Spleen (tissue), 11 donors: ENCODE results near the gene CFAP20. TPM values are rescaled to one million over a fixed set of nuclear protein-coding genes. Genes with fewer than 3 reads are reported as not detected.
"Not testable (repeated sequence)": the region's sequence is repeated elsewhere in the genome, so short reads cannot be mapped to it uniquely, and the experiment has no call there.

Source experiments
- DNase-seq: peaks from one replicate; pipeline ENCODE4 v3.0.0-alpha.2; 2020
- H3K27ac ChIP-seq, 8 donors: fragments of 200-600 bp; sonication (generic) in 7 of 8; 1 replicate in 4 of 8; 2 replicates in 4 of 8; pipeline versions ENCODE4 v1.5.0 to v1.8.0; 2016 to 2021; ENCODE audit warnings: inconsistent platforms in 4 of 8, mild to moderate bottlenecking in 4 of 8, moderate library complexity in 1 of 8
- H3K27me3 ChIP-seq, 7 donors: fragments of 200-600 bp; sonication (generic) in 6 of 7; replicated peaks in 1 of 7; 1 replicate in 4 of 7; 2 replicates in 3 of 7; pipeline versions ENCODE4 v1.5.0 to v1.8.0; 2016 to 2021; ENCODE audit warnings: inconsistent platforms in 3 of 7, mild to moderate bottlenecking in 1 of 7
- H3K36me3 ChIP-seq, 6 donors: fragments of 200-600 bp; sonication (generic) in 5 of 6; 1 replicate in 4 of 6; 2 replicates in 2 of 6; pipeline versions ENCODE4 v1.5.0 to v1.8.0; 2016 to 2021; ENCODE audit warnings: inconsistent platforms in 2 of 6
- H3K4me1 ChIP-seq, 6 donors: fragments of 200-600 bp; sonication (generic) in 5 of 6; 1 replicate in 3 of 6; 2 replicates in 3 of 6; pipeline versions ENCODE4 v1.5.0 to v1.8.0; 2016 to 2021; ENCODE audit warnings: inconsistent platforms in 3 of 6
- H3K4me3 ChIP-seq, 8 donors: fragments of 200-600 bp; sonication (generic) in 7 of 8; 1 replicate in 4 of 8; 2 replicates in 4 of 8; pipeline versions ENCODE4 v1.5.0 to v1.8.0; 2016 to 2021; ENCODE audit warnings: inconsistent platforms in 4 of 8, mild to moderate bottlenecking in 4 of 8, moderate library complexity in 2 of 8
- H3K9me3 ChIP-seq, 8 donors: fragments of 200-600 bp; sonication (generic) in 7 of 8; 1 replicate in 4 of 8; 2 replicates in 4 of 8; pipeline versions ENCODE4 v1.5.0 to v1.8.0; 2016 to 2021; ENCODE audit warnings: inconsistent platforms in 4 of 8
- CTCF ChIP-seq, 11 experiments: fragments of 200-600 bp in 7 of 11; fragments of 450-650 bp in 4 of 11; sonication (generic) in 4 of 11; IDR thresholded peaks in 8 of 11; conservative IDR thresholded peaks in 3 of 11; 1 replicate in 7 of 11; 2 replicates in 4 of 11; pipeline versions ENCODE4 v1.4.0 to v1.8.0; 2016 to 2021; ENCODE audit warnings: antibody characterized with exemption in 11 of 11, inconsistent platforms in 4 of 11, mild to moderate bottlenecking in 1 of 11
- POLR2A ChIP-seq, 3 donors: fragments of 450-650 bp; IDR thresholded peaks; one replicate each; pipeline ENCODE4 v1.5.1; 2017; ENCODE audit warnings: antibody characterized with exemption in 3 of 3, mild to moderate bottlenecking in 1 of 3
- POLR2AphosphoS5 ChIP-seq, 3 donors: sonication (generic); formaldehyde crosslinking; IDR thresholded peaks; one replicate each; pipeline ENCODE4 v1.5.1; 2017; ENCODE audit warnings: antibody characterized with exemption in 3 of 3
- WGBS, 5 donors: extraction: QIAGEN DNeasy Blood & Tissue Kit in 3 of 5; methylation state at CpG; one replicate each; pipeline versions ENCODE4 v1.1.5 to v1.1.7; 2013 to 2018; 5-methylcytosine and 5-hydroxymethylcytosine counted together
- intact Hi-C: fragments of 100-400 bp; cut with DNase I; formaldehyde crosslinking; loops from one replicate; pipeline ENCODE4 v1.15.0; 2023; ENCODE audit warnings: low total_unique reads
- polyA plus RNA-seq, 3 donors: library from polyadenylated mRNA; stranded (reverse); fragments of 200-250 nt; gene quantifications; one replicate each; pipeline ENCODE4 v1.2.1, GENCODE V29; 2013
- small RNA-seq, 4 donors: library from RNA; depleted of rRNA; stranded (forward); fragments of <200 nt; gene quantifications; one replicate each; pipeline ENCODE3, GENCODE V24; 2016
- total RNA-seq, 7 donors: library from RNA; depleted of rRNA in 3 of 7; stranded (reverse); fragments of >200 nt in 3 of 7; fragmentation: NEBNext Ultra II Directional in 4 of 7; extraction: Animal tissue kit (Norgen Biotek cat#: 25700) in 4 of 7; gene quantifications; one replicate each; pipeline versions ENCODE4 v1.1.0 to v1.2.1, GENCODE V29; 2016 to 2021
- donor health status: healthy with polysubstance abuse.
- donor health status: DM: no; HTN: no; CAD: no; lungs with moderate emphysema.
- donor health status: DM: no; HTN: no; CAD: no.
- donor health status: Bipolar disorder and iron deficiency.
- donor health status: healthy.
- donor health status: DM: no; HTN: no; CAD: no.
- donor health status: DM: yes; HTN: yes; CAD: no.

The CFAP20 gene
- total and polyA plus RNA-seq, 10 donors: 12.0 to 51.3 (median 23.8) TPM

- no peak for TF ChIP-seq POLR2AphosphoS5 (IDR thresholded peaks at IDR 0.05)
- intact Hi-C loops: no loop called here
- Histone ChIP-seq H3K4me3 (no peak overlapping the region), H3K27ac (no peak overlapping the region), H3K4me1 (no peaks in the 10 kb centered on the region), H3K9me3 (peaks cover 0 to 12% (median 5%) of the 10 kb centered on the region in 8 donors), H3K27me3 (no peaks in the 10 kb centered on the region), H3K36me3 (no peaks in the 10 kb centered on the region)
- DNase-seq: no peak
- 65 to 96% (median 81%) methylated on average over 4 of the region's 4 CpGs for WGBS, 5 donors
Observed at GRCh38 chr16:58074657-58075056, 54.5 kb downstream of the CFAP20 start.

- H3K36me3 ChIP-seq, intact Hi-C loops, H3K27ac ChIP-seq, H3K27me3 ChIP-seq, H3K4me1 ChIP-seq, H3K4me3 ChIP-seq, DNase-seq: not testable (repeated sequence)
- peaks cover 0 to 12% (median 5%) of the 10 kb centered on the region in 8 donors for H3K9me3 ChIP-seq
- 90 to 100% (median 95%) methylated on average over 2 of the region's 2 CpGs for WGBS, 5 donors
Observed at GRCh38 chr16:58073086-58073485, 56.1 kb downstream of the CFAP20 start.

GRCh38 chr16:58072134-58072533 is 57.0 kb downstream of the CFAP20 start:
- H3K9me3 ChIP-seq: peaks cover 0 to 11% (median 5%) of the 10 kb centered on the region in 8 donors
- WGBS, 5 donors: 85 to 91% (median 88%) methylated on average over 5 of the region's 5 CpGs
- H3K36me3 ChIP-seq, H3K4me3 ChIP-seq, DNase-seq, H3K27ac ChIP-seq, intact Hi-C loops, H3K4me1 ChIP-seq, H3K27me3 ChIP-seq: not testable (repeated sequence)

GRCh38 chr16:58070585-58070984 is 58.6 kb downstream of the CFAP20 start:
- Histone ChIP-seq H3K4me3 (no peak overlapping the region), H3K4me1 (no peaks in the 10 kb centered on the region), H3K36me3 (no peaks in the 10 kb centered on the region), H3K9me3 (no peaks in the 10 kb centered on the region), H3K27ac (no peak overlapping the region), H3K27me3 (no peaks in the 10 kb centered on the region)
- intact Hi-C loops: no loop called here
- TF ChIP-seq CTCF (IDR thresholded peaks at IDR 0.05 in 8 of 11, conservative IDR thresholded peaks at IDR 0.05 in 3 of 11) (no peak), POLR2AphosphoS5 (IDR thresholded peaks at IDR 0.05) (no peak), POLR2A (IDR thresholded peaks at IDR 0.05) (no peak)
- DNase-seq: no peak
- 89 to 100% (median 96%) methylated on average over 4 of the region's 4 CpGs for WGBS, 5 donors

Small RNA genes within 50 kb of the gene (small RNA-seq; reads per million reads assigned to genes)
- gene RF00019: 0 reads per million in 4 donors

Other genes with a start within 250 kb of the CFAP20 start
- gene CNGB1, start 158.3 kb downstream of the CFAP20 start, total RNA-seq: not detected
- gene CNGB1, start 158.3 kb downstream of the CFAP20 start, polyA plus RNA-seq: under 1 TPM in 2 of 3 donors, not detected in 1; 0.02 to 0.12 TPM
- gene ZNF319, start 128.7 kb downstream of the CFAP20 start, total RNA-seq: 10 to 100 TPM; 13.0 to 23.4 (median 17.4) TPM
- 1 to 10 TPM; 3.0 to 7.6 (median 3.4) TPM for gene ZNF319, start 128.7 kb downstream of the CFAP20 start, polyA plus RNA-seq
- 10 to 100 TPM; 35.0 to 78.4 (median 49.5) TPM for gene USB1, start 128.0 kb downstream of the CFAP20 start, total RNA-seq
- gene USB1, start 128.0 kb downstream of the CFAP20 start, polyA plus RNA-seq: 10 to 100 TPM; 17.7 to 25.4 (median 18.9) TPM
- 10 to 100 TPM in 6 of 7 donors, 1 to 10 TPM in 1; 6.5 to 24.2 (median 16.9) TPM for gene MMP15, start 103.6 kb downstream of the CFAP20 start, total RNA-seq
- gene MMP15, start 103.6 kb downstream of the CFAP20 start, polyA plus RNA-seq: 1 to 10 TPM; 2.3 to 5.7 (median 2.9) TPM
- gene CSNK2A2, start 68.7 kb upstream of the CFAP20 start, total RNA-seq: 10 to 100 TPM; 35.7 to 62.2 (median 52.7) TPM
- gene CSNK2A2, start 68.7 kb upstream of the CFAP20 start, polyA plus RNA-seq: 10 to 100 TPM; 17.7 to 19.8 (median 18.9) TPM
- gene PRSS54, start 165.6 kb upstream of the CFAP20 start, total RNA-seq: not detected
- not detected for gene PRSS54, start 165.6 kb upstream of the CFAP20 start, polyA plus RNA-seq